IPS DF 19.7 (cell line): ENCODE results near the gene TTPAL.
A peak's percentile ranks its signal among the peaks of the same experiment; 100 is the strongest.

Source experiments
- DNase-seq: peaks from one replicate; pipeline ENCODE4 v3.0.0-alpha.2; 2013; ENCODE audit warnings: low read depth, low spot score

The TTPAL gene

DNA sequence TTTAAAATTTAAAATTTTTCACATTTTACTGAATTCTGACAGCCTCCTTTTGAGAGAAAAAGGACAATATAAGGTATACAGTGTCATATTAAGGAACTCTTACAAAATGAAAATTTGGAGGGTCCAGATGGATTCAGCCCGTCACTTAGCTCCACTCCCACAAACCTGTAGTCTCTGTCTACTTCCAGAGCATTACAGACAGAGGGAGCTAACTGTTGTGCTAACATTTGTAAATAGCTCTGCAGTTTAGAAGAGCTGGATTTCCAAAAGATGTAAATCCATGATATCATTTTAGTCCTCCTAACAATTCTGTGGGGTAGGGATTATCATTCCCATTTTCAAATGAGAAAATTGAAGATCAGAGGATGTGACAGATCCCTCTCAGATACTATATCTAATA, 62.3 kb downstream of the TTPAL start:
- DNase-seq: no peak

- peak; percentile 25 for DNase-seq
Measured at GRCh38 chr20:44540834-44541233, 65.2 kb downstream of the TTPAL start.

DNA sequence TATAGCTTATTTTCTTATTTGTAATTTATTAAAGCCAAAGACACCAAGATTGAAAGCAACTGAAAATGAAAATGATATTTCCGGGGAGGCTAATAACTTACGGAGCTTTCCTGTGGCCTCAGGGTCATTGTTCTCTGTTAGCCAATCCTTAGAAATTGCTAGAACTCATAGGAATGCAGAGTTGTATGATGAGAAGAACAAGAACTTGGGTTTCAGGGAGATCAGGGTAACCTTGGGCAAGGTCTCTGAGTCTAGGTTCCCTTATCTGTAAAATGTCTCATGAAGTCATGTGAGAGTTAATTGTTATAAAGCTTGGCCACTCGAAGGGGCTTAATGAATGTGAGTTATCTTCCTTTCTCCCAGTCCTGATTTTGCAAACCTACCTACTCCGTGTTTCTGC, 66.3 kb downstream of the TTPAL start:
- DNase-seq: no peak

DNA sequence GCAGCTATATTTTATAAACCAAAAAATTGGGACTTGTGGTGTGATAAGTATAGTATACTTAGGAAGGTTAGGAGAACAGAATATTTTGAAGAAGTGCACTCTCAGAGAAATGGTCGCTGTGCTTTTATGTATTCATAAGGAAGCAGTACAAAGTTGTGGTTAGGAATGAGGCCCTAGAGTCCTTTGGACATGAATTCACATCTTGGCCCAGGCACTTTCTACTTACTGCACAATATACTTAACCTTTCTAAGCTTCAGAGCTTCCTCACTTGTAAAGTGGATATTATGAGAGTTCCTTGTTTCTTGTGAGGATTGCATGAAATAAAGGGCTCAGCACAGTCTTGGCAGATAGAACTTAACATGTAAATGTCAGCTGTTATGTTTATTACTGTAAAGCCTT, 67.2 kb downstream of the TTPAL start:
- DNase-seq: no peak

DNA sequence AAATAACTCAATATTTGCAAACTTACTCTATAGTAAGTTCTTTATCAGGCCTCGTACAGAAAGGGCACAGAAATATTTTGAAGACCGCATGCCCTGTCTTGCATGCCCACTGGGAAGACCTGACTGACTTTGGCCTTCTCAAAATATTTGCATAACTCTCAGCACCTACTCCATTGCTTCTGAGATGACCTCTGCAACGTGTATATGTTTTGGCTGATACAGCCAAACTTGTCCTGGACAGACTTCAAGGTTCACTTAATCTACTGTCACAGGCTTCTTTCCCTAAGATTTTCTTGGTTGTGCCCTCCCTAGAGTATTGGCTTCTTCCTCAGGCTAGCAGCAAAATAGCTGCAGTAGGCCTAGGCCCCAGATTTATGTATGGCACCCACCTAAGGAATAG, 67.7 kb downstream of the TTPAL start:
- DNase-seq: no peak
